Spleen (tissue), 11 donors: ENCODE data around the gene DMBT1. TPM values are rescaled to one million over a fixed set of nuclear protein-coding genes. Genes with fewer than 3 reads are reported as not detected.
"Not testable (repeated sequence)": the region's sequence is repeated elsewhere in the genome, so short reads cannot be mapped to it uniquely, and the experiment has no call there.

ENCODE experiments used
- DNase-seq: peaks from one replicate; pipeline ENCODE4 v3.0.0-alpha.2; 2020
- H3K27ac ChIP-seq, 8 donors: fragments of 200-600 bp; sonication (generic) in 7 of 8; 1 replicate in 4 of 8; 2 replicates in 4 of 8; pipeline versions ENCODE4 v1.5.0 to v1.8.0; 2016 to 2021; ENCODE audit warnings: inconsistent platforms in 4 of 8, mild to moderate bottlenecking in 4 of 8, moderate library complexity in 1 of 8
- H3K27me3 ChIP-seq, 7 donors: fragments of 200-600 bp; sonication (generic) in 6 of 7; replicated peaks in 1 of 7; 1 replicate in 4 of 7; 2 replicates in 3 of 7; pipeline versions ENCODE4 v1.5.0 to v1.8.0; 2016 to 2021; ENCODE audit warnings: inconsistent platforms in 3 of 7, mild to moderate bottlenecking in 1 of 7
- H3K36me3 ChIP-seq, 6 donors: fragments of 200-600 bp; sonication (generic) in 5 of 6; 1 replicate in 4 of 6; 2 replicates in 2 of 6; pipeline versions ENCODE4 v1.5.0 to v1.8.0; 2016 to 2021; ENCODE audit warnings: inconsistent platforms in 2 of 6
- H3K4me1 ChIP-seq, 6 donors: fragments of 200-600 bp; sonication (generic) in 5 of 6; 1 replicate in 3 of 6; 2 replicates in 3 of 6; pipeline versions ENCODE4 v1.5.0 to v1.8.0; 2016 to 2021; ENCODE audit warnings: inconsistent platforms in 3 of 6
- H3K4me3 ChIP-seq, 8 donors: fragments of 200-600 bp; sonication (generic) in 7 of 8; 1 replicate in 4 of 8; 2 replicates in 4 of 8; pipeline versions ENCODE4 v1.5.0 to v1.8.0; 2016 to 2021; ENCODE audit warnings: inconsistent platforms in 4 of 8, mild to moderate bottlenecking in 4 of 8, moderate library complexity in 2 of 8
- H3K9me3 ChIP-seq, 8 donors: fragments of 200-600 bp; sonication (generic) in 7 of 8; 1 replicate in 4 of 8; 2 replicates in 4 of 8; pipeline versions ENCODE4 v1.5.0 to v1.8.0; 2016 to 2021; ENCODE audit warnings: inconsistent platforms in 4 of 8
- POLR2A ChIP-seq, 3 donors: fragments of 450-650 bp; IDR thresholded peaks; one replicate each; pipeline ENCODE4 v1.5.1; 2017; ENCODE audit warnings: antibody characterized with exemption in 3 of 3, mild to moderate bottlenecking in 1 of 3
- POLR2AphosphoS5 ChIP-seq, 3 donors: sonication (generic); formaldehyde crosslinking; IDR thresholded peaks; one replicate each; pipeline ENCODE4 v1.5.1; 2017; ENCODE audit warnings: antibody characterized with exemption in 3 of 3
- WGBS, 5 donors: extraction: QIAGEN DNeasy Blood & Tissue Kit in 3 of 5; methylation state at CpG; one replicate each; pipeline versions ENCODE4 v1.1.5 to v1.1.7; 2013 to 2018; 5-methylcytosine and 5-hydroxymethylcytosine counted together
- intact Hi-C: fragments of 100-400 bp; cut with DNase I; formaldehyde crosslinking; loops from one replicate; pipeline ENCODE4 v1.15.0; 2023; ENCODE audit warnings: low total_unique reads
- polyA plus RNA-seq, 3 donors: library from polyadenylated mRNA; stranded (reverse); fragments of 200-250 nt; gene quantifications; one replicate each; pipeline ENCODE4 v1.2.1, GENCODE V29; 2013
- total RNA-seq, 7 donors: library from RNA; depleted of rRNA in 3 of 7; stranded (reverse); fragments of >200 nt in 3 of 7; fragmentation: NEBNext Ultra II Directional in 4 of 7; extraction: Animal tissue kit (Norgen Biotek cat#: 25700) in 4 of 7; gene quantifications; one replicate each; pipeline versions ENCODE4 v1.1.0 to v1.2.1, GENCODE V29; 2016 to 2021
- TF ChIP-seq, protein P1 (sequence below), 11 experiments: fragments of 200-600 bp in 7 of 11; fragments of 450-650 bp in 4 of 11; sonication (generic) in 4 of 11; IDR thresholded peaks in 8 of 11; conservative IDR thresholded peaks in 3 of 11; 1 replicate in 7 of 11; 2 replicates in 4 of 11; pipeline versions ENCODE4 v1.4.0 to v1.8.0; 2016 to 2021; ENCODE audit warnings: antibody characterized with exemption in 11 of 11, inconsistent platforms in 4 of 11, mild to moderate bottlenecking in 1 of 11
- donor health status: healthy with polysubstance abuse.
- donor health status: DM: no; HTN: no; CAD: no; lungs with moderate emphysema.
- donor health status: DM: no; HTN: no; CAD: no.
- donor health status: Bipolar disorder and iron deficiency.
- donor health status: healthy.
- donor health status: DM: no; HTN: no; CAD: no.
- donor health status: DM: yes; HTN: yes; CAD: no.

The DMBT1 gene
- total and polyA plus RNA-seq, 10 donors, result 0.02 to 0.29 (median 0.03) TPM; not detected in 6

DNA sequence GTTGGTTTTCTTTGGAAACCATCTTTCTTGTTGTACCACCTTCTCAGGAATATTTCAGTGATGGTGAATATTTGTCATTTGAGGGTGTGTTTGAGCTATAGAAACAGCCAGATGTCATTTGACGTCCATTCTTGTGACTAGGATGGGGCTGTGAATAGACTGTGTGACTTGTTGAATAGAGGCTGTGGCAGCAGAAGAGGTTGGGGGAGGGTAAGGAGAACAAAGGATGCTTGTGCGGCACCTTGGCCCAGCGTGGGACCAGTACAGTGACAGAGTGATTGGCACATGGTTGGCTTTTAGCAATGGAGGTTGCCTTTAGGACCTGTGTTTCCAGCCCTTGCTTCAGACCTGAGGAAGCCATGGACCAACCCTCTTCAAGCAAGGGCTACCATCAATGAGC lies 11.3 kb downstream of the DMBT1 start:
- Histone ChIP-seq H3K27me3 (peaks cover 0 to 26% (median 0%) of the 10 kb centered on the region in 7 donors), H3K4me3 (no peak overlapping the region), H3K27ac (no peak overlapping the region), H3K9me3 (peaks cover 0 to 18% (median 10%) of the 10 kb centered on the region in 8 donors), H3K36me3 (no peaks in the 10 kb centered on the region), H3K4me1 (no peaks in the 10 kb centered on the region)
- TF ChIP-seq POLR2A (IDR thresholded peaks at IDR 0.05), result no peak
- TF ChIP-seq, protein P1, sequence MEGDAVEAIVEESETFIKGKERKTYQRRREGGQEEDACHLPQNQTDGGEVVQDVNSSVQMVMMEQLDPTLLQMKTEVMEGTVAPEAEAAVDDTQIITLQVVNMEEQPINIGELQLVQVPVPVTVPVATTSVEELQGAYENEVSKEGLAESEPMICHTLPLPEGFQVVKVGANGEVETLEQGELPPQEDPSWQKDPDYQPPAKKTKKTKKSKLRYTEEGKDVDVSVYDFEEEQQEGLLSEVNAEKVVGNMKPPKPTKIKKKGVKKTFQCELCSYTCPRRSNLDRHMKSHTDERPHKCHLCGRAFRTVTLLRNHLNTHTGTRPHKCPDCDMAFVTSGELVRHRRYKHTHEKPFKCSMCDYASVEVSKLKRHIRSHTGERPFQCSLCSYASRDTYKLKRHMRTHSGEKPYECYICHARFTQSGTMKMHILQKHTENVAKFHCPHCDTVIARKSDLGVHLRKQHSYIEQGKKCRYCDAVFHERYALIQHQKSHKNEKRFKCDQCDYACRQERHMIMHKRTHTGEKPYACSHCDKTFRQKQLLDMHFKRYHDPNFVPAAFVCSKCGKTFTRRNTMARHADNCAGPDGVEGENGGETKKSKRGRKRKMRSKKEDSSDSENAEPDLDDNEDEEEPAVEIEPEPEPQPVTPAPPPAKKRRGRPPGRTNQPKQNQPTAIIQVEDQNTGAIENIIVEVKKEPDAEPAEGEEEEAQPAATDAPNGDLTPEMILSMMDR (IDR thresholded peaks at IDR 0.05 in 8 of 11, conservative IDR thresholded peaks at IDR 0.05 in 3 of 11), result no peak
- TF ChIP-seq POLR2AphosphoS5 (IDR thresholded peaks at IDR 0.05), result no peak
- no peak for DNase-seq
- intact Hi-C loops, result no loop called here
- 84 to 90% (median 88%) methylated on average over 3 of the region's 3 CpGs for WGBS, 5 donors

- H3K4me1 ChIP-seq, result no peaks in the 10 kb centered on the region
- no peak overlapping the region for H3K27ac ChIP-seq
- H3K9me3 ChIP-seq, result peaks cover 0 to 18% (median 10%) of the 10 kb centered on the region in 8 donors
- no peak for DNase-seq
- no peaks in the 10 kb centered on the region for H3K36me3 ChIP-seq
- no peak for TF ChIP-seq POLR2AphosphoS5 (IDR thresholded peaks at IDR 0.05)
- no peak for TF ChIP-seq POLR2A (IDR thresholded peaks at IDR 0.05)
- TF ChIP-seq, protein P1 (IDR thresholded peaks at IDR 0.05 in 8 of 11, conservative IDR thresholded peaks at IDR 0.05 in 3 of 11), result no peak
- no peak overlapping the region for H3K4me3 ChIP-seq
- intact Hi-C loops, result no loop called here
- H3K27me3 ChIP-seq, result no peaks in the 10 kb centered on the region
- 31 to 74% (median 63%) methylated on average over 3 of the region's 3 CpGs for WGBS, 5 donors
Measured at GRCh38 chr10:122575776-122576175, 15.2 kb downstream of the DMBT1 start.

DNA sequence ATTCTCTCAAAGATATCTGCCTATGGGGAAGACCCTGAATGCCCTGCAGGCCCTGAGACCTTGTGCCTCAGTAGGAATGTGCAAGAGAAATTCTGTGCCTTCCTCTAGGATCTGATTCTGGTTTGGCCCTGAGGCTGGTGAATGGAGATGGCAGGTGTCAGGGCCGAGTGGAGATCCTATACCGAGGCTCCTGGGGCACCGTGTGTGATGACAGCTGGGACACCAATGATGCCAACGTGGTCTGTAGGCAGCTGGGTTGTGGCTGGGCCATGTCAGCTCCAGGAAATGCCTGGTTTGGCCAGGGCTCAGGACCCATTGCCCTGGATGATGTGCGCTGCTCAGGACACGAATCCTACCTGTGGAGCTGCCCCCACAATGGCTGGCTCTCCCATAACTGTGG lies 15.7 kb downstream of the DMBT1 start:
- Histone ChIP-seq H3K9me3 (peaks cover 0 to 18% (median 10%) of the 10 kb centered on the region in 8 donors), H3K36me3 (no peaks in the 10 kb centered on the region), H3K27ac (no peak overlapping the region), H3K4me1 (no peaks in the 10 kb centered on the region), H3K4me3 (no peak overlapping the region), H3K27me3 (no peaks in the 10 kb centered on the region)
- 70 to 87% (median 78%) methylated on average over 4 to 6 of the region's 6 CpGs for WGBS, 5 donors
- TF ChIP-seq POLR2AphosphoS5 (IDR thresholded peaks at IDR 0.05) (no peak), POLR2A (IDR thresholded peaks at IDR 0.05) (no peak)
- TF ChIP-seq, protein P1 (IDR thresholded peaks at IDR 0.05 in 8 of 11, conservative IDR thresholded peaks at IDR 0.05 in 3 of 11), result no peak
- intact Hi-C loops, result no loop called here
- no peak for DNase-seq

DNA sequence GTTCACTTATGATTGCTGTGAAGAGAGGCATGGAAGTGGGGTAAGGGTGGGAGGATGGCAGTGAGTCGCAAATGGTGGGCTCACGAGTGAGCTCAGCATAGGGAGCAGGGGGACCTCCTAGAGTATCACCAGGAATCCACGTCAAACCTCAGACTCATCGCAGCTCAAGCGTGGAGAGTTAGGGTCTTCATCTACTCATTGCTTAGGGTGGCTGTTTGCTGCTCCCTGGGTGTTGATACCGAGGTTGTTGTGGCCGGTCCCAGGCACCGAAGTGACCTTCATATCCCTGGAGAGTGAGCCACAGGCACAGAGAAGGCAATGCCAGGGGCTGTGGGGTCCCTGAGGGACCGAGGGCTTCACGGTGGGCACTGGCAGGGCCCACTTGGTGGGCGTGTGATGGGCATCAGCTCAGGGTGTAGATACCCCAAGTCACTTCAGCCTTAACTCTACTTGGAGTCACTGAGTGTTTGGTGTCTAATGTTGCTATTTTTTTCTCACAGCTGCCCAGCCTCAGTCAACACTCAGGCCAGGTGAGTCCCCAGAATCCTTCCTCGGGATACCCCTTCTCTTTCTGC lies 16.8 kb downstream of the DMBT1 start:
- Histone ChIP-seq H3K4me3 (no peak overlapping the region), H3K4me1 (no peaks in the 10 kb centered on the region), H3K9me3 (peaks cover 0 to 18% (median 10%) of the 10 kb centered on the region in 8 donors), H3K27me3 (no peaks in the 10 kb centered on the region), H3K27ac (no peak overlapping the region), H3K36me3 (no peaks in the 10 kb centered on the region)
- TF ChIP-seq POLR2A (IDR thresholded peaks at IDR 0.05) (no peak), POLR2AphosphoS5 (IDR thresholded peaks at IDR 0.05) (no peak)
- TF ChIP-seq, protein P1 (IDR thresholded peaks at IDR 0.05 in 8 of 11, conservative IDR thresholded peaks at IDR 0.05 in 3 of 11), result no peak
- 81 to 85% (median 83%) methylated on average over 10 to 12 of the region's 12 CpGs for WGBS, 5 donors
- DNase-seq, result no peak
- intact Hi-C loops, result no loop called here

GRCh38 chr10:122586070-122586469 lies 25.5 kb downstream of the DMBT1 start:
- intact Hi-C loops, DNase-seq, H3K4me3 ChIP-seq, H3K36me3 ChIP-seq, H3K27ac ChIP-seq, H3K9me3 ChIP-seq, H3K27me3 ChIP-seq, H3K4me1 ChIP-seq: not testable (repeated sequence)
- 72 to 94% (median 87%) methylated on average over 2 to 7 of the region's 7 CpGs for WGBS, 5 donors
